ENCODE results near the gene CBY1.

DNA sequence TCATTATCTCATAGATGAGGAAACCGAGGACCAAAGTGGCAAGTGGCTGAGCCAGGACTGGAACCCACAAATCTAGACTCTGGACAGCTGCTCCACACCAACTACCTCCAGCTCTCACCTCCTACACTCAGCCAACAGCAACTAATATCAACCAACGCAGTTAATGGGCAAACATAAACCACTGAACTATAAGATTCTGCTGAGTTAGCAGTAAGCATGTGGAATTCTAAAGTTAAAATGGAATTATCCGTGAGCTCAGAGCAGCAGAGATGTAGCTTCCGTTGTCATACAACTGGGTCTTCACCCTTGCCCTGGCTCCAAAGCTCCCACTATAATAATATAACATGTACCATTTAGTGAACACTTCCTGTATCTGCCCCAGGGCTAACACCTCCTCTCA, 27.3 kb upstream of the CBY1 start:
- TF ChIP-seq, protein P1, sequence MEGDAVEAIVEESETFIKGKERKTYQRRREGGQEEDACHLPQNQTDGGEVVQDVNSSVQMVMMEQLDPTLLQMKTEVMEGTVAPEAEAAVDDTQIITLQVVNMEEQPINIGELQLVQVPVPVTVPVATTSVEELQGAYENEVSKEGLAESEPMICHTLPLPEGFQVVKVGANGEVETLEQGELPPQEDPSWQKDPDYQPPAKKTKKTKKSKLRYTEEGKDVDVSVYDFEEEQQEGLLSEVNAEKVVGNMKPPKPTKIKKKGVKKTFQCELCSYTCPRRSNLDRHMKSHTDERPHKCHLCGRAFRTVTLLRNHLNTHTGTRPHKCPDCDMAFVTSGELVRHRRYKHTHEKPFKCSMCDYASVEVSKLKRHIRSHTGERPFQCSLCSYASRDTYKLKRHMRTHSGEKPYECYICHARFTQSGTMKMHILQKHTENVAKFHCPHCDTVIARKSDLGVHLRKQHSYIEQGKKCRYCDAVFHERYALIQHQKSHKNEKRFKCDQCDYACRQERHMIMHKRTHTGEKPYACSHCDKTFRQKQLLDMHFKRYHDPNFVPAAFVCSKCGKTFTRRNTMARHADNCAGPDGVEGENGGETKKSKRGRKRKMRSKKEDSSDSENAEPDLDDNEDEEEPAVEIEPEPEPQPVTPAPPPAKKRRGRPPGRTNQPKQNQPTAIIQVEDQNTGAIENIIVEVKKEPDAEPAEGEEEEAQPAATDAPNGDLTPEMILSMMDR (IDR thresholded peaks at IDR 0.05) = no peak
- no peak for TF ChIP-seq POLR2A (IDR thresholded peaks at IDR 0.05)
